WI38 (cell line): ENCODE measurements around the gene SH3BP2.

Experiments
- H3K4me3 ChIP-seq: 2 replicates; pipeline ENCODE4 v1.5.1; 2011; ENCODE audit warnings: low read depth, mild to moderate bottlenecking, control low read depth, low read length
- CTCF ChIP-seq: IDR thresholded peaks from 2 replicates; pipeline ENCODE4 v1.5.1; 2012; ENCODE audit warnings: low read depth, mild to moderate bottlenecking, control low read depth, low read length

Gene SH3BP2

GRCh38 chr4:2799971-2800690, 7.2 kb downstream of the SH3BP2 start:
- no peak overlapping the region for H3K4me3 ChIP-seq
- TF ChIP-seq CTCF = no peak

DNA sequence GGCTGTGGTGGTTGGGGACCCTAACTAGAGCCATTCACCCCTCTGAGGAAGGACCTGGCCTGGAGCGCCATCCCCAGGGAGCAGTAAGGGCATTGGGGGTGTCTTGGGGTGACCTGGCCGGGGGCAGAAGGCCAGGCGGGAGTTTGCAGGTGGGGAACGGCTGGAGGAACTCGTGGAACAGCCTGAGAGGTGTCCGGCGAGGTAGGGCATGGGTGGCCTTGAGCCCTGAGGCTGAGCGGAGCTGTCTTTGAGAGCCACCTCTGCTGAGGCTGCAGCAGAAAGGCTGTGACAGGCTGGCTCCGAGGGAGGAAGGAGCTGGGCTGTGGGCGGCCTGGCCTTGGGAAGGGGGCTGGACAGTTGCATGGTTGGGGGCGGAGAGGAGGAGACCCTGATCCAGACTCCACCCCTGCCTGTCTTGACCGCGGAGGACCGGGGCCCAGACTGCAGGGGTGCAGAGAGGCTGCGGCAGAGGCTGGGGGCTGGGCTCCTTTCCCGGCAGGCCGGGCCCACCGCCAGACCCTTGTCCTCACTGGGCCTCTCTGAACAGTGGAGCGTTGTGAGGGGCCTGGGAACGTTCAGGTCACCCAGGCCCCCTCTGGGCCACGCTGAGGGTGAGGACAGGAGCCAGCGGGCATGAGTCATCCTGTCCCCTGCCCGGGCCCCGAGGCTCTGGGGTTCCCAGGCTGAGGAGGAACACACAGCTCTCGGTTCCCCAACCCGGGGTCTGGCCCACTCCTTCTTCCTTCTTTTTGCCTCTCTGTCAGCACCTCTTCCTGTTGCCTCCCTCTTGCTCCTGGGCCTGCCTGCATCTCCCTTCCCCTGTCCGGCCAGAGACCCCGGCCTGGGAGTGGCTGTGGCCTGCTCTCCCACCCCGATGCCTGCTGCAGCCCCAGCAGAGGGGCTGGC, 8.1 kb downstream of the SH3BP2 start:
- no peak overlapping the region for H3K4me3 ChIP-seq
- TF ChIP-seq CTCF = no peak

- H3K4me3 ChIP-seq = no peak overlapping the region
- TF ChIP-seq CTCF = no peak
These were observed 10.0 kb downstream of the SH3BP2 start for GRCh38 chr4:2802618-2803531.

GRCh38 chr4:2803624-2804448, 11.0 kb downstream of the SH3BP2 start:
- no peak for TF ChIP-seq CTCF
- no peak overlapping the region for H3K4me3 ChIP-seq

DNA sequence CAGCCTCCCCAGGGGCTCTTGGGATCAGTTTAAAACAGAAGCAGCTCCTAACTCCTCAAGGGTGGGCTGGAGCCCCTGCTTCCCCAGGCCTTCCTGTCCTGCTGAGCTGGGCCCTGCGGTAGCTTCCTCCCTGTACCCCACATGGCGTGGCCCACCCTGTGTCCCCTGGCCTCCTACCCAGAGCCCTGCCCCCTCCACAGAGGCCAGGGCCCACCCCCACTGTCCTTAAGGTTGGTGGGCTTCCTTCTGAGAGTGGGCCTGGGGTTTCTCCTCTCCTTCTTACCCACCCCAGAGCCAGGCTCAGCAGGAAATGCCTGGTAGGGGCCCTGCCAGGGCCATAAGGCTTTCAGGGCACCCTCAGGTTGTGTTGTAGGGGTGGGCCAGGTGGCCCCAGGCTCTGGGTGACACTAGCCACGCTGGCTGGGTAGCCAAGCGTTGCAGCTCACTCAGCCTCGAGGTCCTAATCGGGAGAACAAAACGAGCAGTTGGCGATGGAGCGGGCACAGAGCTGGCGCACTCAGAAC, 11.6 kb downstream of the SH3BP2 start:
- no peak for TF ChIP-seq CTCF
- no peak overlapping the region for H3K4me3 ChIP-seq

DNA sequence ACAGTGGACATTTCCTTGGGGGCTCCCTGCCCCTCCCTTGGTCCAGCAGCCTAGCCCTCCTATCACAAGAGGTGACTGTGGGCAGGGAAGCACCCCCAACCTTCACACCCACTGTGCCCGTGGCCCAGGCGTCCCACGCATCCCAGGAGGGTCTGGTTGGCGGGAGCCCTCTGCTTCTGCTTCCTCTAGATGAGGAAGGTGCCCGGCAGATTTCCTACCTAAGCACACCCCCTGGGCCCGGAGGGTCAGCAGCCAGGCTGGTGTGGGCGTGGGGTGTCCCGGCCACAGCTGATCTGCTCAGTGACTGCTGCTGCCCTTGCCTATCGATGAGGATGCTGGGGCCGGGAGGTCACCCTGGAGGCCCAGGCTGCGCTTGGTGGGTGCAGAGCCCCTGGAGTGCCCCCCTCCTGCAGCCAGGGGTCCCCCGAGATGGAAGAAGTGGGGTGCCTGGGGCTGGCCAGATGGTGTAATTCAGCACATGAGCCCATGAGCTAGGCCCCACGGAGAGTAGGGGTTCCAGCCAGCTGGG, 12.2 kb downstream of the SH3BP2 start:
- TF ChIP-seq CTCF = no peak
- no peak overlapping the region for H3K4me3 ChIP-seq
